Endodermal cell (in vitro differentiated cells): ENCODE measurements around the gene PIP5K1B. TPM values are rescaled to one million over a fixed set of nuclear protein-coding genes. Genes with fewer than 3 reads are reported as not detected.
A peak's percentile ranks its signal among the peaks of the same experiment; 100 is the strongest.

ENCODE experiments used
- DNase-seq: peaks from one replicate; pipeline ENCODE4 v3.0.0-alpha.2; 2017
- H3K27ac ChIP-seq: 2 replicates; pipeline ENCODE4 v1.5.1; 2013; ENCODE audit warnings: mild to moderate bottlenecking, low read depth, low read length, moderate library complexity
- H3K27me3 ChIP-seq: 2 replicates; pipeline ENCODE4 v1.6.1; 2013; ENCODE audit warnings: mild to moderate bottlenecking, low read length, moderate library complexity; ENCODE audit not compliant: insufficient read depth, control insufficient read depth, poor library complexity, severe bottlenecking
- H3K36me3 ChIP-seq: 2 replicates; pipeline ENCODE4 v1.7.0; 2013; ENCODE audit warnings: mild to moderate bottlenecking, low read length, moderate library complexity; ENCODE audit not compliant: control insufficient read depth, insufficient read depth
- H3K4me1 ChIP-seq: one replicate; pipeline ENCODE4 v1.7.0; 2013; ENCODE audit warnings: low read length; ENCODE audit not compliant: control insufficient read depth, insufficient read depth
- H3K4me3 ChIP-seq: 2 replicates; pipeline ENCODE4 v1.5.1; 2013; ENCODE audit warnings: mild to moderate bottlenecking, low read length, moderate library complexity
- H3K9ac ChIP-seq: 2 replicates; pipeline ENCODE4 v1.6.1; 2013; ENCODE audit warnings: mild to moderate bottlenecking, low read length, moderate library complexity; ENCODE audit not compliant: poor library complexity, severe bottlenecking; ENCODE audit errors: extremely low read depth
- H3K9me3 ChIP-seq: 2 replicates; pipeline ENCODE4 v1.6.1; 2013; ENCODE audit warnings: mild to moderate bottlenecking, low read length, moderate library complexity; ENCODE audit not compliant: control insufficient read depth
- H3K27ac Mint-ChIP-seq: 2 replicates; pipeline ENCODE4 v1.8.0; 2020; ENCODE audit warnings: mixed read lengths
- H3K27me3 Mint-ChIP-seq: 2 replicates; pipeline ENCODE4 v1.8.0; 2021; ENCODE audit warnings: mild to moderate bottlenecking, mixed read lengths; ENCODE audit not compliant: insufficient read depth
- H3K36me3 Mint-ChIP-seq: 2 replicates; pipeline ENCODE4 v1.8.0; 2020; ENCODE audit warnings: low read depth, mixed read lengths
- H3K4me1 Mint-ChIP-seq: 2 replicates; pipeline ENCODE4 v1.8.0; 2020; ENCODE audit warnings: mixed read lengths
- H3K4me3 Mint-ChIP-seq: 2 replicates; pipeline ENCODE4 v1.8.0; 2020; ENCODE audit warnings: mild to moderate bottlenecking, moderate library complexity, mixed read lengths
- H3K9me3 Mint-ChIP-seq: 2 replicates; pipeline ENCODE4 v1.8.0; 2020; ENCODE audit warnings: mild to moderate bottlenecking, mixed read lengths
- WGBS, 2 experiments: methylation state at CpG; one replicate each; pipeline versions ENCODE4 v1.1.5 to v1.1.7; 2013; ENCODE audit warnings: missing lambda C conversion rate in 2 of 2, mixed read lengths in 1 of 2; ENCODE audit not compliant: insufficient coverage in 1 of 2, insufficient read length in 1 of 2; 5-methylcytosine and 5-hydroxymethylcytosine counted together
- total RNA-seq, 2 donors: library from RNA; stranded (reverse); fragmentation: NEBNext Ultra II Directional in 1 of 2; extraction: Animal tissue kit (Norgen Biotek cat#: 25700) in 1 of 2; gene quantifications; 2 replicates in 1 of 2; 3 replicates in 1 of 2; pipeline ENCODE4 v1.2.1, GENCODE V29; 2021
- TF ChIP-seq, protein P1 (sequence below): fragments of 200-600 bp; sonication (generic); conservative IDR thresholded peaks from 2 replicates; pipeline ENCODE4 v1.5.0; 2021; ENCODE audit warnings: antibody characterized with exemption, mild to moderate bottlenecking

Gene PIP5K1B
- total RNA-seq, 2 donors from 2014 or later = 8.5 to 10.2 TPM

DNA sequence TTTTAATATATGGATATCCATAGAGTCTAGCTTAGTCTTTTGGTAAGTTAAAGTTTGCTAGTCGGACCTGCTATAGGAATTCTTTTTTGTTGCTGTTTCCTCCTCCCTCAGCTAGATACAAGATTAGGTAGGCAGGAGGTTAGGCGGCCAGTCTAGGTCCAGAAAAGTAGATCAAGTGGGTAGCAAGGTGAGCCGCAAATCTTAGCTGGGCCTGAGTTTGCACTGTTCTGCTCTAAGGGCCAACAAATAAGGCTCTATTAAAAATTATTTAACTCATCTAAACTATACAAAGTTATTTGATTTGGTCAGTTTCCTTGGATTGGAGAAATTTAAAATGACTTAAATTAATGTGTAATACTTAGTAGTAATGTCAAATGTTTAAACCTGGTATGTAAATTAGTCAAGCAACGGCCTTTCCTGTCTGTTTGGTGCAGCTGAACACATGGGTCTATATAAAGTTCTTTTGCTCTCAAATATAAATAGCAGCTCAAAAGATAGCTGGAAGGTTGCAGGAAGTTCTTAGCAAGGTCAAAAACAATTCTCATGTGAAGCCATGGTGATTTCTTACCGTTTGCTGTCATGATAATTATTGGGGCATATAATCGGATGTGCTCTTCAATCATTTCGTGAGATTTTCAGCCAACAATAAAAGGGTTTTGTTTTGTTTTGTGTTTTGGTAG lies 236.9 kb downstream of the PIP5K1B start:
- H3K27ac ChIP-seq = no peak overlapping the region
- peaks cover 8% of the 10 kb centered on the region for H3K36me3 Mint-ChIP-seq
- no peaks in the 10 kb centered on the region for H3K27me3 Mint-ChIP-seq
- peaks cover 18% of the 10 kb centered on the region for H3K36me3 ChIP-seq
- 95 to 100% methylated on average over 1 to 7 of the region's 7 CpGs for WGBS, 2 experiments
- H3K4me1 Mint-ChIP-seq = peaks cover 20% of the 10 kb centered on the region
- H3K4me3 ChIP-seq = no peak overlapping the region
- no peaks in the 10 kb centered on the region for H3K27me3 ChIP-seq
- no peak overlapping the region for H3K4me3 Mint-ChIP-seq
- no peaks in the 10 kb centered on the region for H3K9me3 Mint-ChIP-seq
- no peak for DNase-seq
- no peak overlapping the region for H3K9ac ChIP-seq
- no peak overlapping the region for H3K27ac Mint-ChIP-seq
- no peaks in the 10 kb centered on the region for H3K9me3 ChIP-seq
- TF ChIP-seq, protein P1, sequence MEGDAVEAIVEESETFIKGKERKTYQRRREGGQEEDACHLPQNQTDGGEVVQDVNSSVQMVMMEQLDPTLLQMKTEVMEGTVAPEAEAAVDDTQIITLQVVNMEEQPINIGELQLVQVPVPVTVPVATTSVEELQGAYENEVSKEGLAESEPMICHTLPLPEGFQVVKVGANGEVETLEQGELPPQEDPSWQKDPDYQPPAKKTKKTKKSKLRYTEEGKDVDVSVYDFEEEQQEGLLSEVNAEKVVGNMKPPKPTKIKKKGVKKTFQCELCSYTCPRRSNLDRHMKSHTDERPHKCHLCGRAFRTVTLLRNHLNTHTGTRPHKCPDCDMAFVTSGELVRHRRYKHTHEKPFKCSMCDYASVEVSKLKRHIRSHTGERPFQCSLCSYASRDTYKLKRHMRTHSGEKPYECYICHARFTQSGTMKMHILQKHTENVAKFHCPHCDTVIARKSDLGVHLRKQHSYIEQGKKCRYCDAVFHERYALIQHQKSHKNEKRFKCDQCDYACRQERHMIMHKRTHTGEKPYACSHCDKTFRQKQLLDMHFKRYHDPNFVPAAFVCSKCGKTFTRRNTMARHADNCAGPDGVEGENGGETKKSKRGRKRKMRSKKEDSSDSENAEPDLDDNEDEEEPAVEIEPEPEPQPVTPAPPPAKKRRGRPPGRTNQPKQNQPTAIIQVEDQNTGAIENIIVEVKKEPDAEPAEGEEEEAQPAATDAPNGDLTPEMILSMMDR = no peak
- peaks cover 2% of the 10 kb centered on the region for H3K4me1 ChIP-seq

DNA sequence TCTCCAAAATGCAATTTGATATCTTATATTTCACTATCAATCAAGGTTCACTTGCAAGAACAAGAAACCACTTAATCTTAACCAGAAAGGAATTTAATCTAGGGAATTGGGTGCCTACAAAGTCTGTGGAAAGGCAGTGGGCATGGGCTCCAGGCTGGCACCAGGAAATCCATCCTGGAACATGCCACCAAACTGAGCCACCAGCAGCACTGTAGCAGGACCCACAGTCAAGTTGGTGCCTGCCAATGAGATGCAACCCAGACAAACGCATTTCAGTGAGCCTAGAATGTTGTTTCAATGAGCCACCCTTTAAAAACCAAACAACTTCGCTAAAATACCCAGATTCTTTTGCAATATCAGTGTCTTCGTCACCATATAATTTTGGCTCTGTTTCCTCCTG lies 237.8 kb downstream of the PIP5K1B start:
- Histone ChIP-seq H3K27ac (no peak overlapping the region), H3K9me3 (no peaks in the 10 kb centered on the region), H3K9ac (no peak overlapping the region), H3K4me1 (peaks cover 3% of the 10 kb centered on the region), H3K36me3 (peaks cover 15% of the 10 kb centered on the region), H3K4me3 (no peak overlapping the region), H3K27me3 (no peaks in the 10 kb centered on the region)
- WGBS, 2 experiments = 99 to 100% methylated on average over 3 of the region's 3 CpGs
- no peaks in the 10 kb centered on the region for H3K27me3 Mint-ChIP-seq
- peaks cover 5% of the 10 kb centered on the region for H3K36me3 Mint-ChIP-seq
- peak overlapping the region; percentile 48 for H3K27ac Mint-ChIP-seq
- H3K4me3 Mint-ChIP-seq = no peak overlapping the region
- TF ChIP-seq, protein P1 = no peak
- H3K4me1 Mint-ChIP-seq = peaks cover 27% of the 10 kb centered on the region
- no peaks in the 10 kb centered on the region for H3K9me3 Mint-ChIP-seq
- DNase-seq = no peak

DNA sequence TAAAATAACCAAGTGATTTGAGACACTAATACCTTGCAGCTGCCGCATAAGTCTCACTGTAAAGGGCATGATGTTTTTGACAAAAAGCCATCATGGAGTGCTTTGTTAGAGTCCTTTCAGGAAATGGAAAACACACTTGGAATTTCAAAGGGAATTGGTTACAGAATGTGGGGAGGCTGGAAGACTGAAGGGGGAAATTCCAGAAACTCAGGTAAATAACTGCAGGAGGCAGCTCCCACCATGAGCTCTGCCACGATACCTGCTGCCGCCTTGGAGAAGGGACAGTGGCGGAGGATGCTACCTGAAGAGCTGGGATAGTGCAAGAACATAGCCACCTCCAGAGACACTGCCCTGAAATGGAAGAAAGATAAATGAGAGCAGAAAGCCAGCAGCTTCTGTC lies 242.0 kb downstream of the PIP5K1B start:
- Mint-ChIP-seq H3K4me1 (peaks cover 52% of the 10 kb centered on the region), H3K9me3 (no peaks in the 10 kb centered on the region), H3K36me3 (no peaks in the 10 kb centered on the region), H3K4me3 (no peak overlapping the region), H3K27ac (peak overlapping the region; percentile 49), H3K27me3 (peaks cover under 1% of the 10 kb centered on the region)
- whole genome bisulfite sequencing, 2 experiments = 79 to 100% methylated on average over 4 of the region's 4 CpGs
- H3K27ac ChIP-seq = no peak overlapping the region
- peaks cover 15% of the 10 kb centered on the region for H3K4me1 ChIP-seq
- no peak overlapping the region for H3K4me3 ChIP-seq
- DNase-seq = peak; percentile 82
- H3K27me3 ChIP-seq = no peaks in the 10 kb centered on the region
- H3K36me3 ChIP-seq = peaks cover under 1% of the 10 kb centered on the region
- H3K9me3 ChIP-seq = no peaks in the 10 kb centered on the region
- TF ChIP-seq, protein P1 = no peak
- H3K9ac ChIP-seq = no peak overlapping the region
